Smooth muscle cell (in vitro differentiated cells): Measurements from ENCODE around the gene EIF1. TPM values are rescaled to one million over a fixed set of nuclear protein-coding genes. Genes with fewer than 3 reads are reported as not detected.

ENCODE experiments used
- DNase-seq: peaks from one replicate; lab custom pipeline; 2025; ENCODE audit not compliant: unreplicated experiment; lab: John Stamatoyannopoulos, UW
- H2AFZ ChIP-seq: fragments of 200-600 bp; sonication (generic); 2 replicates; pipeline ENCODE4 v1.6.0; 2016; ENCODE audit warnings: antibody characterized with exemption, low read depth, mild to moderate bottlenecking
- H3F3A ChIP-seq: fragments of 200-600 bp; sonication (generic); 2 replicates; pipeline ENCODE4 v1.6.0; 2017; ENCODE audit warnings: antibody characterized with exemption, low read depth
- H3K27ac ChIP-seq: fragments of 200-600 bp; sonication (generic); 2 replicates; pipeline ENCODE4 v1.5.1; 2016; ENCODE audit warnings: low read depth, mild to moderate bottlenecking
- H3K27me3 ChIP-seq: fragments of 200-600 bp; sonication (generic); 2 replicates; pipeline ENCODE4 v1.6.1; 2016; ENCODE audit warnings: low read depth, mild to moderate bottlenecking
- H3K36me3 ChIP-seq: fragments of 200-600 bp; sonication (generic); 2 replicates; pipeline ENCODE4 v1.5.1; 2016; ENCODE audit warnings: low read depth
- H3K4me1 ChIP-seq: fragments of 200-600 bp; sonication (generic); 2 replicates; pipeline ENCODE4 v1.5.1; 2016; ENCODE audit warnings: low read depth
- H3K4me2 ChIP-seq: fragments of 200-600 bp; sonication (generic); 2 replicates; pipeline ENCODE4 v1.6.0; 2016; ENCODE audit warnings: mild to moderate bottlenecking
- H3K4me3 ChIP-seq: fragments of 200-600 bp; sonication (generic); 2 replicates; pipeline ENCODE4 v1.5.1; 2016; ENCODE audit warnings: mild to moderate bottlenecking
- H3K79me2 ChIP-seq: fragments of 200-600 bp; sonication (generic); 2 replicates; pipeline ENCODE4 v1.6.0; 2016; ENCODE audit warnings: low read depth, mild to moderate bottlenecking
- H3K9ac ChIP-seq: fragments of 200-600 bp; sonication (generic); 2 replicates; pipeline ENCODE4 v1.6.0; 2016; ENCODE audit warnings: low read depth
- H3K9me3 ChIP-seq: fragments of 200-600 bp; sonication (generic); replicated peaks from 2 replicates; pipeline ENCODE4 v1.5.1; 2016; ENCODE audit warnings: low read depth
- H4K20me1 ChIP-seq: fragments of 200-600 bp; sonication (generic); 2 replicates; pipeline ENCODE4 v1.6.0; 2016; ENCODE audit warnings: low read depth
- WGBS: methylation state at CpG from one replicate; pipeline ENCODE4 v1.1.7; 2016; ENCODE audit warnings: low lambda C conversion rate; 5-methylcytosine and 5-hydroxymethylcytosine counted together
- polyA plus RNA-seq: library from polyadenylated mRNA; unstranded; fragments of >200 nt; fragmentation: Nextera tagmentation; extraction: Ambion mirVana; gene quantifications from 2 replicates; pipeline ENCODE4 v1.2.1, GENCODE V29; 2016
- total RNA-seq: library from RNA; depleted of rRNA; stranded (reverse); fragments of >200 nt; gene quantifications from 2 replicates; pipeline ENCODE4 v1.2.3, GENCODE V29; 2014
- TF ChIP-seq, protein P1 (sequence below): fragments of 200-600 bp; sonication (generic); IDR thresholded peaks from 2 replicates; pipeline ENCODE4 v1.5.1; 2017; ENCODE audit warnings: borderline replicate concordance, mild to moderate bottlenecking, antibody characterized with exemption; ENCODE audit not compliant: insufficient read depth, poor library complexity, severe bottlenecking

Gene EIF1
- total and polyA plus RNA-seq, 2 experiments from 2014 or later, result 360 to 1,301 TPM

DNA sequence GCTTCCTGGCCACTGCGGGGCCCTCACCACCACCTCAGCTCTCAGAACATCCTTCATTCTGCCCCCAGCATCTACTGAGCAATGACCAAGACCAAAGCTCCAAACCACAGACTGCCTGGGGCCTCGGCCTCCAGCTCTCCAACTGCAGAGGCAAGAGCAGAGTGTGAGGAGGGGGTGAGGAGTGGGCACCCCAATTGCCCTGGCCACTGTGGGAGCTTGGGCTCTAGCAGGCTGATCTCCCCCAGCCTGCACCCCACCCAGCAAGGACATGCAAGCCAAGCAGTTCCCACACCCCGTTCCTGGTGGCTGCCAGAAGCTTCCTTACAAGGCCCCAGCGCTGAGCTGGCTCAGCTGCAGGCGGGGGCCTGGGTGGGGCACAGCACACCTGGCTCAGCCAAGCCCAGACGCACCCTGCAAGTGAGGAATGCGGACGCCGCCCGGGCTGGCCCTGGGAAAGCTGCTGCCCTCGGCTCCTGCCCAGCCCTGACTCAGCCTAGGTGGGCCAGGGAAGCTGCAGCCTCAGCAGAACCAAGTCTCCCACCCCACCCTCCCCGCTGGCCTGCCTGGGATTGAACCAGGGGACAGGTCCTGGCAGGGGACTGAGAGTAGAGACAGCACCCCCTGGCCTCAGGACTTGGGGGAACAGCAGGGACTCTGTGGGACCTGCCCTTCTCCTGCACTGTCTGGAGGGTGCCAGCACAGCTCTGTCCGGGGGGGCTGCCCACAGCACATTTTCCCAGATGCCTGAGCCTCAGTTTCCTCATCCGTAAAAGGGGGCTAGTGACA lies 34.6 kb upstream of the EIF1 start:
- no peaks in the 10 kb centered on the region for H3K9me3 ChIP-seq
- no peak for DNase-seq
- H3K9ac ChIP-seq, result no peak overlapping the region
- no peak overlapping the region for H3K4me3 ChIP-seq
- no peak overlapping the region for H3K4me2 ChIP-seq
- no peak overlapping the region for H2AFZ ChIP-seq
- H3K4me1 ChIP-seq, result peaks cover 10% of the 10 kb centered on the region
- 84% methylated on average over 14 of the region's 14 CpGs for WGBS
- no peaks in the 10 kb centered on the region for H3K27me3 ChIP-seq
- no peaks in the 10 kb centered on the region for H3F3A ChIP-seq
- no peaks in the 10 kb centered on the region for H4K20me1 ChIP-seq
- TF ChIP-seq, protein P1, sequence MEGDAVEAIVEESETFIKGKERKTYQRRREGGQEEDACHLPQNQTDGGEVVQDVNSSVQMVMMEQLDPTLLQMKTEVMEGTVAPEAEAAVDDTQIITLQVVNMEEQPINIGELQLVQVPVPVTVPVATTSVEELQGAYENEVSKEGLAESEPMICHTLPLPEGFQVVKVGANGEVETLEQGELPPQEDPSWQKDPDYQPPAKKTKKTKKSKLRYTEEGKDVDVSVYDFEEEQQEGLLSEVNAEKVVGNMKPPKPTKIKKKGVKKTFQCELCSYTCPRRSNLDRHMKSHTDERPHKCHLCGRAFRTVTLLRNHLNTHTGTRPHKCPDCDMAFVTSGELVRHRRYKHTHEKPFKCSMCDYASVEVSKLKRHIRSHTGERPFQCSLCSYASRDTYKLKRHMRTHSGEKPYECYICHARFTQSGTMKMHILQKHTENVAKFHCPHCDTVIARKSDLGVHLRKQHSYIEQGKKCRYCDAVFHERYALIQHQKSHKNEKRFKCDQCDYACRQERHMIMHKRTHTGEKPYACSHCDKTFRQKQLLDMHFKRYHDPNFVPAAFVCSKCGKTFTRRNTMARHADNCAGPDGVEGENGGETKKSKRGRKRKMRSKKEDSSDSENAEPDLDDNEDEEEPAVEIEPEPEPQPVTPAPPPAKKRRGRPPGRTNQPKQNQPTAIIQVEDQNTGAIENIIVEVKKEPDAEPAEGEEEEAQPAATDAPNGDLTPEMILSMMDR, result no peak
- H3K36me3 ChIP-seq, result no peaks in the 10 kb centered on the region
- H3K79me2 ChIP-seq, result no peaks in the 10 kb centered on the region
- peak overlapping the region; percentile 87 for H3K27ac ChIP-seq

DNA sequence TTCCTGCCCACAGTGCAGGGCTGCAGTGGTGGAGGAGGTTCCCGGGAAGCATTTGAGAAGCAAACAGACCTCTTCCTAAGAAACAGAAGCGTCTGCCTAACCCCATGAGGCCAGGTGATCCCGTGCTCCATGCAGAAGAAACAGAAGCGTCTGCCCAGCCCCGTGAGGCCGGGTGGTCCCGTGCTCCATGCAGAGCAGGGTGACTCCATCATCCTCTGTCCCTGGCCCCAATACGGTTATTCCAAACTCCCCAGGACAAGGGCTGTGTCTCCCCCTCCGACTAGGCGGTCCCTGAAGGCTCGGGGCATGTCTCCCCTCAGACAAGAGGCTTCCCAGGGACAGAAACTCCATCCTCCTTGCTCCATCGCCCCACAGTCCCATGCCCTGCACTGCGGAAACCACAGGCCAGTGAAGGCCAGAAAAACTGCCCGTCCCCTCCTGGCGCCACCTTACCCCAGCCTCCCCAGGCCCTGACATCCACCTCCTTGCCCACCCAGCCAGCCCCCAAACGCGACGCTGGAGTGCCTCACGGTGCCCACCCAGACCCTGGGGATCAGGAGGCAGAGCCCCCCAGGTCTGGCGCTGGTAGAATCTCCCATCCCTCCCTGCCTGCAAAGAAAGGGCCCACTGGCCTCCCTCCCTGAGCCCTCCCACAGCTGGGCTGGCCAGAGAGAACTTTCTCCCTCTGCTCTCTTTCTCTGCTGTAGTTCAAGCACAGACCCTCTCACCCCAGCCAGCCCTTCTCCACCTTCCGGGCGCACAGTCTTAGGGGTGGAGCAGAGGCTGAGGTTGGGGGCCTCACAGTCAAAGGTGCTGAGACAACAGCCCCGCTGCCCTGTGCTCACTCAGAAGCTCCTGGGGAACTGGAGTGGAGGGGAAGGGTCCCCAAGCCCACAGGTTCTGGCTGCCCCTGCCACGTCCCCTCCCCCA lies 33.7 kb upstream of the EIF1 start:
- H3K9ac ChIP-seq, result peak overlapping the region; percentile 62
- no peaks in the 10 kb centered on the region for H3K79me2 ChIP-seq
- H3F3A ChIP-seq, result no peaks in the 10 kb centered on the region
- H3K36me3 ChIP-seq, result no peaks in the 10 kb centered on the region
- H4K20me1 ChIP-seq, result no peaks in the 10 kb centered on the region
- no peak overlapping the region for H3K4me3 ChIP-seq
- H3K4me2 ChIP-seq, result no peak overlapping the region
- DNase-seq, result no peak
- H3K27ac ChIP-seq, result peak overlapping the region; percentile 87
- TF ChIP-seq, protein P1, result no peak
- H3K4me1 ChIP-seq, result peaks cover 10% of the 10 kb centered on the region
- no peaks in the 10 kb centered on the region for H3K9me3 ChIP-seq
- 92% methylated on average over 24 of the region's 24 CpGs for WGBS
- H2AFZ ChIP-seq, result no peak overlapping the region
- no peaks in the 10 kb centered on the region for H3K27me3 ChIP-seq

DNA sequence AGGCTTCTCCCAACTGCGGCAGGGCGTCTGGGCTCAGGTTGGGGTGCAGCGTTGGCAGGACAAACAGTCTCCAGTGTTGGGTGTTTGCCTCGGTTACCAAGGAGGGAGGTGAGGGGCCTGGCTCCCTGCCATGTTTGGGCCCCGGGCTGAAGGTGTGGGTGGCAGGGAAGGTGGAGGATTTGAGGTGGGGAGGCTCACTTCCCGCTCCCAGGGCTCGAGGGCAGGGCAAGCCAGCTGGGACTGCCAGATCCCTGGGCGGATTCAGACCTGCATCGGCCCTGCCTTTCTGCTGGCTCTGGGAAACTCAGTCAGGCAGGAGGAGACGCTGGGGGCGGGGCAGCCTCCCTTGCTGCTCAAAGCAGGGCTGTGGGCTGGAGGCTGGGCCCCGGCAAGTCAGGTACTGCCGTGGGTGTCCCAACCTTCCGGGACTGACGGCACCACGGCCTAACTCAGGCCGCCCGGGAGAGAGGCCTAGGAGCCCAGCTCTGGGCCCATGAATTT lies 33.0 kb upstream of the EIF1 start:
- Histone ChIP-seq H4K20me1 (no peaks in the 10 kb centered on the region), H3K27me3 (no peaks in the 10 kb centered on the region), H3K9ac (peak overlapping the region; percentile 62), H3K9me3 (no peaks in the 10 kb centered on the region), H3K4me1 (peaks cover 10% of the 10 kb centered on the region), H2AFZ (no peak overlapping the region), H3K4me2 (no peak overlapping the region), H3K4me3 (no peak overlapping the region), H3K27ac (peak overlapping the region; percentile 87), H3K36me3 (no peaks in the 10 kb centered on the region), H3F3A (no peaks in the 10 kb centered on the region), H3K79me2 (no peaks in the 10 kb centered on the region)
- TF ChIP-seq, protein P1, result no peak
- 51% methylated on average over 18 of the region's 18 CpGs for WGBS
- DNase-seq, result no peak
